Measurements from ENCODE around the gene MAP3K14. TPM values are rescaled to one million over a fixed set of nuclear protein-coding genes. Genes with fewer than 3 reads are reported as not detected.

The MAP3K14 gene
- total RNA-seq, 2 donors from 2014 or later, result 12.5 to 16.1 TPM

- DNase-seq (ENCODE audit: low spot score), result no peak
- intact Hi-C loops (cut with DNase I), result no loop called here
- no peak overlapping the region for H3K4me3 ChIP-seq
- no peak overlapping the region for H3K27ac ChIP-seq
- no peaks in the 10 kb centered on the region for H3K4me1 ChIP-seq (replicated peaks)
- H3K27me3 ChIP-seq (replicated peaks; ENCODE audit: insufficient read depth), result no peaks in the 10 kb centered on the region
- H3K9me3 ChIP-seq, result no peaks in the 10 kb centered on the region
- H3K36me3 ChIP-seq, result no peaks in the 10 kb centered on the region
- WGBS, result 95% methylated on average over 4 of the region's 4 CpGs
- TF ChIP-seq CTCF (IDR thresholded peaks at IDR 0.05) (no peak), POLR2A (IDR thresholded peaks at IDR 0.05) (no peak), POLR2AphosphoS5 (IDR thresholded peaks at IDR 0.05) (no peak)
Observed at GRCh38 chr17:45342871-45343526, 26.2 kb upstream of the MAP3K14 start.

GRCh38 chr17:45342306-45342705 lies 25.5 kb upstream of the MAP3K14 start:
- Histone ChIP-seq H3K4me3 (no peak overlapping the region), H3K27me3 (replicated peaks; ENCODE audit: insufficient read depth) (no peaks in the 10 kb centered on the region), H3K36me3 (no peaks in the 10 kb centered on the region), H3K27ac (no peak overlapping the region), H3K9me3 (no peaks in the 10 kb centered on the region), H3K4me1 (replicated peaks) (no peaks in the 10 kb centered on the region)
- DNase-seq (ENCODE audit: low spot score), result no peak
- TF ChIP-seq CTCF (IDR thresholded peaks at IDR 0.05) (no peak), POLR2AphosphoS5 (IDR thresholded peaks at IDR 0.05) (no peak), POLR2A (IDR thresholded peaks at IDR 0.05) (no peak)
- 91% methylated on average over 11 of the region's 11 CpGs for WGBS
- intact Hi-C loops (cut with DNase I), result no loop called here

- Histone ChIP-seq H3K27me3 (replicated peaks; ENCODE audit: insufficient read depth) (no peaks in the 10 kb centered on the region), H3K4me3 (no peak overlapping the region), H3K36me3 (no peaks in the 10 kb centered on the region), H3K9me3 (no peaks in the 10 kb centered on the region), H3K27ac (peak overlapping the region in 1 of 2 donors; percentile 37), H3K4me1 (replicated peaks) (no peaks in the 10 kb centered on the region)
- DNase-seq (ENCODE audit: low spot score), result no peak
- intact Hi-C loops (cut with DNase I), result no loop called here
- TF ChIP-seq POLR2AphosphoS5 (IDR thresholded peaks at IDR 0.05), result no peak
- TF ChIP-seq POLR2A (IDR thresholded peaks at IDR 0.05), result peak; percentile 9
- WGBS, result 36% methylated on average over 14 of the region's 14 CpGs
Observed at GRCh38 chr17:45341533-45342158, 24.8 kb upstream of the MAP3K14 start.

- Histone ChIP-seq H3K9me3 (no peaks in the 10 kb centered on the region), H3K27me3 (replicated peaks; ENCODE audit: insufficient read depth) (no peaks in the 10 kb centered on the region), H3K4me1 (replicated peaks) (no peaks in the 10 kb centered on the region), H3K36me3 (no peaks in the 10 kb centered on the region), H3K4me3 (no peak overlapping the region), H3K27ac (no peak overlapping the region)
- intact Hi-C loops (cut with DNase I), result no loop called here
- DNase-seq (ENCODE audit: low spot score), result no peak
- TF ChIP-seq POLR2A (IDR thresholded peaks at IDR 0.05), result no peak
- no peak for TF ChIP-seq CTCF (IDR thresholded peaks at IDR 0.05)
- TF ChIP-seq POLR2AphosphoS5 (IDR thresholded peaks at IDR 0.05), result no peak
- whole genome bisulfite sequencing, result 91% methylated on average over 8 of the region's 8 CpGs
Observed at GRCh38 chr17:45339646-45340605, 23.1 kb upstream of the MAP3K14 start.

- DNase-seq (ENCODE audit: low spot score), result no peak
- TF ChIP-seq POLR2AphosphoS5 (IDR thresholded peaks at IDR 0.05) (no peak), CTCF (IDR thresholded peaks at IDR 0.05) (no peak), POLR2A (IDR thresholded peaks at IDR 0.05) (no peak)
- Histone ChIP-seq H3K4me1 (replicated peaks) (no peaks in the 10 kb centered on the region), H3K36me3 (no peaks in the 10 kb centered on the region), H3K27me3 (replicated peaks; ENCODE audit: insufficient read depth) (no peaks in the 10 kb centered on the region), H3K27ac (no peak overlapping the region), H3K9me3 (no peaks in the 10 kb centered on the region), H3K4me3 (no peak overlapping the region)
- intact Hi-C loops (cut with DNase I), result no loop called here
- 97% methylated on average over 8 of the region's 8 CpGs for WGBS
Observed at GRCh38 chr17:45338996-45339535, 22.2 kb upstream of the MAP3K14 start.

Measured in prostate gland (tissue), 2 donors.